HepG2 (cell line): ENCODE measurements around the gene SEC16A. TPM values are rescaled to one million over a fixed set of nuclear protein-coding genes. Genes with fewer than 3 reads are reported as not detected.
A peak's percentile ranks its signal among the peaks of the same experiment; 100 is the strongest.

Source experiments
- AGO2 ChIP-seq: fragments of 200-400 bp; formaldehyde crosslinking; optimal IDR thresholded peaks from 2 replicates; pipeline ENCODE3; 2017; ENCODE audit warnings: mild to moderate bottlenecking, low read depth, low read length, moderate library complexity
- NFAT5 ChIP-seq: sonication (generic); formaldehyde crosslinking; IDR thresholded peaks from 2 replicates; pipeline ENCODE4 v1.4.0; 2020; ENCODE audit warnings: missing genetic modification reagents
- SMARCE1 ChIP-seq: fragments of 450-650 bp; IDR thresholded peaks from 2 replicates; pipeline ENCODE4 v1.6.1; 2017; ENCODE audit warnings: borderline replicate concordance
- U2AF2 ChIP-seq: fragments of 200-400 bp; formaldehyde crosslinking; IDR thresholded peaks from 2 replicates; pipeline ENCODE4 v1.6.1; 2017; ENCODE audit warnings: low read depth, mild to moderate bottlenecking, low read length
- ZBTB33 ChIP-seq: sonication (generic); formaldehyde crosslinking; IDR thresholded peaks from 2 replicates; pipeline ENCODE4 v1.4.0; 2020; ENCODE audit warnings: missing genetic modification reagents
- ZNF850 ChIP-seq: sonication (generic); formaldehyde crosslinking; conservative IDR thresholded peaks from 2 replicates; pipeline ENCODE4 v1.9.0; 2021; ENCODE audit warnings: mild to moderate bottlenecking, missing genetic modification reagents
- polyA plus RNA-seq, 8 experiments: library from polyadenylated mRNA; depleted of rRNA in 3 of 8; stranded (reverse) in 7 of 8; unstranded in 1 of 8; fragments of >200 nt; fragmentation: Illumina TruSeq in 4 of 8; extraction: Trizol in 4 of 8; gene quantifications; 2 replicates each; pipeline versions ENCODE4 v1.2.1 to v1.2.3, GENCODE V29; 2011 to 2016; ENCODE audit warnings: low read depth in 4 of 8, missing spikeins in 1 of 8, mixed read lengths in 1 of 8; ENCODE audit not compliant: insufficient read depth in 1 of 8
- total RNA-seq, 5 experiments: library from RNA; depleted of rRNA; stranded (reverse); fragments of >200 nt; fragmentation: Illumina TruSeq; extraction: Trizol; gene quantifications; 2 replicates each; pipeline ENCODE4 v1.2.3, GENCODE V29; 2016; ENCODE audit warnings: low read depth in 1 of 5
- TF ChIP-seq, protein P1 (sequence below): sonication (generic); formaldehyde crosslinking; IDR thresholded peaks from 2 replicates; pipeline ENCODE4 v1.8.1; 2023; ENCODE audit warnings: mild to moderate bottlenecking, inconsistent platforms, moderate library complexity, missing genetic modification reagents, borderline replicate concordance

The SEC16A gene
- total and polyA plus RNA-seq, 2 of the 13 experiments (the other 11 are each of a cell fraction or from before 2014, with no cell fraction given) = 15.9 to 18.9 TPM

- TF ChIP-seq NFAT5 (CRISPR knock-in tag) (no peak), ZNF850 (no peak), U2AF2 (no peak), ZBTB33 (no peak), SMARCE1 (no peak), AGO2 (peak; percentile 57)
- TF ChIP-seq, protein P1, sequence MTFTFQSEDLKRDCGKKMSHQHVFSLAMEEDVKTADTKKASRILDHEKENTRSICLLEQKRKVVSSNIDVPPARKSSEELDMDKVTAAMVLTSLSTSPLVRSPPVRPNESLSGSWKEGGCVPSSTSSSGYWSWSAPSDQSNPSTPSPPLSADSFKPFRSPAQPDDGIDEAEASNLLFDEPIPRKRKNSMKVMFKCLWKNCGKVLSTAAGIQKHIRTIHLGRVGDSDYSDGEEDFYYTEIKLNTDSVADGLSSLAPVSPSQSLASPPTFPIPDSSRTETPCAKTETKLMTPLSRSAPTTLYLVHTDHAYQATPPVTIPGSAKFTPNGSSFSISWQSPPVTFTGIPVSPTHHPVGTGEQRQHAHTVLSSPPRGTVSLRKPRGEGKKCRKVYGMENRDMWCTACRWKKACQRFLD (CRISPR knock-in tag) = no peak
Observed at GRCh38 chr9:136402067-136402466, 80.8 kb downstream of the SEC16A start (continued).
